ENCODE data around the gene EPN2. TPM values are rescaled to one million over a fixed set of nuclear protein-coding genes. Genes with fewer than 3 reads are reported as not detected.

The EPN2 gene
- total and polyA plus RNA-seq, 10 of the 15 experiments (the other 5 are each of a cell fraction or from before 2014, with no cell fraction given) = 0.26 to 8.4 (median 4.7) TPM

DNA sequence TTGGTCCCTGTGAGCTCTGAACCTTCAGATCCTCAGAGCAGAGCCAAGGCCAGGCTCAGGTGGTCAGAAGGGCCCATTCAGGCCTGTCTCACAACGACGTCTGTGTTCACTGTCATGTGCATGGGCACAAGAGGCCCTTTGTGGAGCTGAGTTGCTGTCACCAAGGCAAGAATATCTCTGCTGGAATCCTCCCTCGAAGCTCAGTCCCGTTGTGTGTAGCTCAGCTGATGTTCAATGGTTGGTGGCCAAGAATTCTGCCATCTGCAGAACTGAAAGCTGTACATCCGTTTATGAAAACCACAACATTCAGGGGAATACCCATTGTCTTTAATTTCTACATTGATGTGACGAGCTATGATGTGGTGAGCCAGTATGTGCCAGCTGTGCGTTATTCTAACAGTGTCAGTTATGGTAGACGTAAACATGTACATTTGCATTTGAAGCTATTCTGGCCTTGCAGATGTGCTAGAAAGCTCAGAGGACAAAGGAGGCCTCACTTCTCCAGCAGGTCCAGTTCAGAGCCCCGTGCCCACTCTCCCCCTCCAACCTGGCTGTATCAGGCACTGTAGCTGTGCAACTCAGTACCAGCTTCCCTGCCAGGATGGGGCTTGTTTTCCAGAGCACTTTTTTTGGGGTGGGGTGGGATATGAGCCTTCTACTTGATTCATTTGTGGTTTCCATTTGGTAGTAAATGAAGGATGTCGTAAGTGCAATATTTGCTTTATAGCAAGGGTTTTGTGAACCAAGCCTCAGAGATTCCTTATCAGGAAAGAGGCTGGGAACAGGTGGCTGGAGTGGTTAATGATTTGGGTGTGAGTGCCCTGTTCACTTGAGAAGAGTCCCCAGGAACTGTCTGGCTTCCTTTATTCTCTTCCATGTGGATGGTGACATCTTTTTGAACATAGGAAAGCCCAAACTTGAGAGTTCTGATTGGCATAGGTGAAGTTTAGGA is 69.3 kb downstream of the EPN2 start (continued):
- TF ChIP-seq, protein P1, sequence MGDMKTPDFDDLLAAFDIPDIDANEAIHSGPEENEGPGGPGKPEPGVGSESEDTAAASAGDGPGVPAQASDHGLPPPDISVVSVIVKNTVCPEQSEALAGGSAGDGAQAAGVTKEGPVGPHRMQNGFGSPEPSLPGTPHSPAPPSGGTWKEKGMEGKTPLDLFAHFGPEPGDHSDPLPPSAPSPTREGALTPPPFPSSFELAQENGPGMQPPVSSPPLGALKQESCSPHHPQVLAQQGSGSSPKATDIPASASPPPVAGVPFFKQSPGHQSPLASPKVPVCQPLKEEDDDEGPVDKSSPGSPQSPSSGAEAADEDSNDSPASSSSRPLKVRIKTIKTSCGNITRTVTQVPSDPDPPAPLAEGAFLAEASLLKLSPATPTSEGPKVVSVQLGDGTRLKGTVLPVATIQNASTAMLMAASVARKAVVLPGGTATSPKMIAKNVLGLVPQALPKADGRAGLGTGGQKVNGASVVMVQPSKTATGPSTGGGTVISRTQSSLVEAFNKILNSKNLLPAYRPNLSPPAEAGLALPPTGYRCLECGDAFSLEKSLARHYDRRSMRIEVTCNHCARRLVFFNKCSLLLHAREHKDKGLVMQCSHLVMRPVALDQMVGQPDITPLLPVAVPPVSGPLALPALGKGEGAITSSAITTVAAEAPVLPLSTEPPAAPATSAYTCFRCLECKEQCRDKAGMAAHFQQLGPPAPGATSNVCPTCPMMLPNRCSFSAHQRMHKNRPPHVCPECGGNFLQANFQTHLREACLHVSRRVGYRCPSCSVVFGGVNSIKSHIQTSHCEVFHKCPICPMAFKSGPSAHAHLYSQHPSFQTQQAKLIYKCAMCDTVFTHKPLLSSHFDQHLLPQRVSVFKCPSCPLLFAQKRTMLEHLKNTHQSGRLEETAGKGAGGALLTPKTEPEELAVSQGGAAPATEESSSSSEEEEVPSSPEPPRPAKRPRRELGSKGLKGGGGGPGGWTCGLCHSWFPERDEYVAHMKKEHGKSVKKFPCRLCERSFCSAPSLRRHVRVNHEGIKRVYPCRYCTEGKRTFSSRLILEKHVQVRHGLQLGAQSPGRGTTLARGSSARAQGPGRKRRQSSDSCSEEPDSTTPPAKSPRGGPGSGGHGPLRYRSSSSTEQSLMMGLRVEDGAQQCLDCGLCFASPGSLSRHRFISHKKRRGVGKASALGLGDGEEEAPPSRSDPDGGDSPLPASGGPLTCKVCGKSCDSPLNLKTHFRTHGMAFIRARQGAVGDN (IDR thresholded peaks at IDR 0.05) = no peak
- TF ChIP-seq KAT2A (conservative IDR thresholded peaks at IDR 0.05; ENCODE audit: control insufficient read depth, low read depth, low read length) = no peak
- TF ChIP-seq EED (IDR thresholded peaks at IDR 0.05; ENCODE audit: low read depth) = peak; percentile 47; the same call in 1 of the 2 replicates
- TF ChIP-seq HCFC1 (IDR thresholded peaks at IDR 0.05; ENCODE audit: low read length) = no peak
- TF ChIP-seq TCF3 (IDR thresholded peaks at IDR 0.05; ENCODE audit: borderline replicate concordance, insufficient read depth, low read depth, low read length) = peak; percentile 90
- TF ChIP-seq, protein P2, sequence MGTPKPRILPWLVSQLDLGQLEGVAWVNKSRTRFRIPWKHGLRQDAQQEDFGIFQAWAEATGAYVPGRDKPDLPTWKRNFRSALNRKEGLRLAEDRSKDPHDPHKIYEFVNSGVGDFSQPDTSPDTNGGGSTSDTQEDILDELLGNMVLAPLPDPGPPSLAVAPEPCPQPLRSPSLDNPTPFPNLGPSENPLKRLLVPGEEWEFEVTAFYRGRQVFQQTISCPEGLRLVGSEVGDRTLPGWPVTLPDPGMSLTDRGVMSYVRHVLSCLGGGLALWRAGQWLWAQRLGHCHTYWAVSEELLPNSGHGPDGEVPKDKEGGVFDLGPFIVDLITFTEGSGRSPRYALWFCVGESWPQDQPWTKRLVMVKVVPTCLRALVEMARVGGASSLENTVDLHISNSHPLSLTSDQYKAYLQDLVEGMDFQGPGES (IDR thresholded peaks at IDR 0.05) = no peak
- no peak for TF ChIP-seq RB1 (IDR thresholded peaks at IDR 0.05; ENCODE audit: borderline replicate concordance)
- TF ChIP-seq TBL1XR1 (IDR thresholded peaks at IDR 0.05; ENCODE audit: low read depth, low read length) = no peak
- no peak for TF ChIP-seq GATAD2B (conservative IDR thresholded peaks at IDR 0.05; ENCODE audit: low read depth)
- no peak for TF ChIP-seq MYC (IDR thresholded peaks at IDR 0.05; ENCODE audit: insufficient read depth, insufficient read length, insufficient replicate concordance, low read length, severe bottlenecking)
- TF ChIP-seq, protein P3, sequence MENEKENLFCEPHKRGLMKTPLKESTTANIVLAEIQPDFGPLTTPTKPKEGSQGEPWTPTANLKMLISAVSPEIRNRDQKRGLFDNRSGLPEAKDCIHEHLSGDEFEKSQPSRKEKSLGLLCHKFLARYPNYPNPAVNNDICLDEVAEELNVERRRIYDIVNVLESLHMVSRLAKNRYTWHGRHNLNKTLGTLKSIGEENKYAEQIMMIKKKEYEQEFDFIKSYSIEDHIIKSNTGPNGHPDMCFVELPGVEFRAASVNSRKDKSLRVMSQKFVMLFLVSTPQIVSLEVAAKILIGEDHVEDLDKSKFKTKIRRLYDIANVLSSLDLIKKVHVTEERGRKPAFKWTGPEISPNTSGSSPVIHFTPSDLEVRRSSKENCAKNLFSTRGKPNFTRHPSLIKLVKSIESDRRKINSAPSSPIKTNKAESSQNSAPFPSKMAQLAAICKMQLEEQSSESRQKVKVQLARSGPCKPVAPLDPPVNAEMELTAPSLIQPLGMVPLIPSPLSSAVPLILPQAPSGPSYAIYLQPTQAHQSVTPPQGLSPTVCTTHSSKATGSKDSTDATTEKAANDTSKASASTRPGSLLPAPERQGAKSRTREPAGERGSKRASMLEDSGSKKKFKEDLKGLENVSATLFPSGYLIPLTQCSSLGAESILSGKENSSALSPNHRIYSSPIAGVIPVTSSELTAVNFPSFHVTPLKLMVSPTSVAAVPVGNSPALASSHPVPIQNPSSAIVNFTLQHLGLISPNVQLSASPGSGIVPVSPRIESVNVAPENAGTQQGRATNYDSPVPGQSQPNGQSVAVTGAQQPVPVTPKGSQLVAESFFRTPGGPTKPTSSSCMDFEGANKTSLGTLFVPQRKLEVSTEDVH (IDR thresholded peaks at IDR 0.05; ENCODE audit: low read depth, partially characterized antibody) = no peak
- TF ChIP-seq, protein P4, sequence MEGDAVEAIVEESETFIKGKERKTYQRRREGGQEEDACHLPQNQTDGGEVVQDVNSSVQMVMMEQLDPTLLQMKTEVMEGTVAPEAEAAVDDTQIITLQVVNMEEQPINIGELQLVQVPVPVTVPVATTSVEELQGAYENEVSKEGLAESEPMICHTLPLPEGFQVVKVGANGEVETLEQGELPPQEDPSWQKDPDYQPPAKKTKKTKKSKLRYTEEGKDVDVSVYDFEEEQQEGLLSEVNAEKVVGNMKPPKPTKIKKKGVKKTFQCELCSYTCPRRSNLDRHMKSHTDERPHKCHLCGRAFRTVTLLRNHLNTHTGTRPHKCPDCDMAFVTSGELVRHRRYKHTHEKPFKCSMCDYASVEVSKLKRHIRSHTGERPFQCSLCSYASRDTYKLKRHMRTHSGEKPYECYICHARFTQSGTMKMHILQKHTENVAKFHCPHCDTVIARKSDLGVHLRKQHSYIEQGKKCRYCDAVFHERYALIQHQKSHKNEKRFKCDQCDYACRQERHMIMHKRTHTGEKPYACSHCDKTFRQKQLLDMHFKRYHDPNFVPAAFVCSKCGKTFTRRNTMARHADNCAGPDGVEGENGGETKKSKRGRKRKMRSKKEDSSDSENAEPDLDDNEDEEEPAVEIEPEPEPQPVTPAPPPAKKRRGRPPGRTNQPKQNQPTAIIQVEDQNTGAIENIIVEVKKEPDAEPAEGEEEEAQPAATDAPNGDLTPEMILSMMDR (IDR thresholded peaks at IDR 0.05 in 2 of 3, conservative IDR thresholded peaks at IDR 0.05 in 1 of 3; ENCODE audit: control insufficient read depth in 2 of 3, extremely low read depth in 1 of 3, insufficient read depth in 1 of 3, low read depth in 3 of 3, low read length in 3 of 3) = no peak
- TF ChIP-seq BCL11A (IDR thresholded peaks at IDR 0.05; ENCODE audit: low read depth, low read length) = peak; percentile 71
- TF ChIP-seq, protein P5, sequence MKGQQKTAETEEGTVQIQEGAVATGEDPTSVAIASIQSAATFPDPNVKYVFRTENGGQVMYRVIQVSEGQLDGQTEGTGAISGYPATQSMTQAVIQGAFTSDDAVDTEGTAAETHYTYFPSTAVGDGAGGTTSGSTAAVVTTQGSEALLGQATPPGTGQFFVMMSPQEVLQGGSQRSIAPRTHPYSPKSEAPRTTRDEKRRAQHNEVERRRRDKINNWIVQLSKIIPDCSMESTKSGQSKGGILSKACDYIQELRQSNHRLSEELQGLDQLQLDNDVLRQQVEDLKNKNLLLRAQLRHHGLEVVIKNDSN (IDR thresholded peaks at IDR 0.05; ENCODE audit: borderline replicate concordance, extremely low read length, insufficient read depth, low read depth, low read length) = no peak
- peak; percentile 78 for TF ChIP-seq DPF2 (IDR thresholded peaks at IDR 0.05)
- TF ChIP-seq POLR2AphosphoS5 (IDR thresholded peaks at IDR 0.05; ENCODE audit: low read length) = peak; percentile 56

Measured in GM12878 (cell line).